Heart left ventricle (tissue), 13 donors: ENCODE measurements around the gene POU2AF1.

Experiments
- CTCF ChIP-seq, 12 donors: fragments of 200-600 bp; sonication (generic) in 4 of 12; IDR thresholded peaks; one replicate each; pipeline versions ENCODE4 v1.5.0 to v1.8.0; 2018 to 2022; ENCODE audit warnings: antibody characterized with exemption in 12 of 12, mild to moderate bottlenecking in 5 of 12
- POLR2A ChIP-seq, 2 donors: fragments of 450-650 bp; IDR thresholded peaks; one replicate each; pipeline ENCODE4 v1.6.1; 2017; ENCODE audit warnings: antibody characterized with exemption in 2 of 2, mild to moderate bottlenecking in 2 of 2, moderate library complexity in 2 of 2
- donor health status: ischemic (EF 13 %, LVEDD 7.1; RV severe dilation, severe dysfunction).
- donor health status: DM: no; HTN: yes; CAD: no.
- donor health status: DM: no; HTN: no; CAD: no.
- donor health status: ischemic (EF 25% LVEDD 6.9; RV normal size, moderate dysfunction).
- donor health status: ischemic (EF 25% LVEDD 5.7; RV mildly dilated, moderate dysfunction).
- donor health status: ischemic (EF 35%, LVEDD 5.7; RV mildly dilated, moderate dysfunction).
- donor health status: nonischemic (EF 11% LVEDD 7.7; RV severe dilation, severe dysfunction).
- donor health status: DM: yes; HTN: yes; CAD: no.
- donor health status: PGD.
- donor health status: ischemic (EF 29% LVEDD 5.4; RV normal size, mild dysfunction).
- donor health status: nonischemic (EF 23%, LVEDD 6.1; RV moderate dilation, normal function).

GRCh38 chr11:111362887-111363411 is 16.1 kb downstream of the POU2AF1 start:
- TF ChIP-seq CTCF (IDR thresholded peaks at IDR 0.05) = no peak
- no peak for TF ChIP-seq POLR2A (IDR thresholded peaks at IDR 0.05)
